Measurements from ENCODE around the gene TMEM164.
A peak's percentile ranks its signal among the peaks of the same experiment; 100 is the strongest.
"Not testable (repeated sequence)": the region's sequence is repeated elsewhere in the genome, so short reads cannot be mapped to it uniquely, and the experiment has no call there.

Gene TMEM164
- 19.8 to 34.9 (median 24.2) reads per million in 9 experiments for total RNA-seq

- peaks cover 14% of the 10 kb centered on the region for H3K36me3 Mint-ChIP-seq (ENCODE audit: insufficient read depth)
- peak within 1 kb of the TSS; percentile 86 to 94 for H3K27ac Mint-ChIP-seq
- ATAC-seq (replicated peaks) (peak; percentile 75), DNase-seq (peak; percentile 69 to 74 (median 72))
- H3K9me3 Mint-ChIP-seq, result no peaks in the 10 kb centered on the region
- H3K4me3 Mint-ChIP-seq, result peak within 1 kb of the TSS; percentile 96
- no peaks in the 10 kb centered on the region for H3K27me3 Mint-ChIP-seq
- peaks cover 29 to 32% of the 10 kb centered on the region in 2 donors for H3K4me1 Mint-ChIP-seq (ENCODE audit: low read depth in 2 of 2)
These were observed at the start of gene TMEM164 for GRCh38 chrX:110002300-110003166. TMEM164 (plus strand) TSS chrX:110003114; CDS start chrX:110003775, 661 bp downstream.

- Mint-ChIP-seq H3K27me3 (no peaks in the 10 kb centered on the region), H3K4me1 (ENCODE audit: low read depth in 2 of 2) (peaks cover 14 to 26% of the 10 kb centered on the region in 2 donors), H3K4me3 (no peak overlapping the region), H3K9me3 (no peaks in the 10 kb centered on the region), H3K27ac (no peak overlapping the region), H3K36me3 (ENCODE audit: insufficient read depth) (no peaks in the 10 kb centered on the region)
- DNase-seq, result no peak
- no peak for ATAC-seq (replicated peaks)
These were observed 48.6 kb upstream of the TMEM164 start for GRCh38 chrX:109954333-109954732.

GRCh38 chrX:109954955-109955354 lies 48.0 kb upstream of the TMEM164 start:
- no peak for DNase-seq
- Mint-ChIP-seq H3K4me3 (no peak overlapping the region), H3K27me3 (no peaks in the 10 kb centered on the region), H3K36me3 (ENCODE audit: insufficient read depth) (no peaks in the 10 kb centered on the region), H3K27ac (no peak overlapping the region), H3K9me3 (no peaks in the 10 kb centered on the region), H3K4me1 (ENCODE audit: low read depth in 2 of 2) (peaks cover 17 to 26% of the 10 kb centered on the region in 2 donors)
- ATAC-seq (replicated peaks), result no peak

DNA sequence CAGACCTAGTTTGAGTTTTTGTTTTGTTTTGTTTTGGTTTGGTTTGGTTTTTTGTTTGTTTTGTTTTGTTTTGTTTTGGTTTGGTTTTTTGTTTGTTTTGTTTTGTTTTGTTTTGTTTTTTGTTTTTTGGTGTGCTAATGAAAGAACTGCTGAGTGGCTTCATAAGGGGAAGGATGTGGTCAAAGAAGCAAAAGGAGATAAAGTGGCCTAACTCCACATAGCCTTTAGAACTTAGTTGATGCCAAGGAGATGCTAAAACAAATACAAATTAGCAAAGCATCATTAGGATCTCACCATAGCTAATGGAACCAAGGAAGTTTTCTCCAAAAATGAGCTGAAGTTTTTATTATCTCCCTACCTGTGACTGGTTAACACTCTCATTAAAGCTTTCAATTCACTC lies 44.6 kb upstream of the TMEM164 start:
- DNase-seq, result no peak

DNA sequence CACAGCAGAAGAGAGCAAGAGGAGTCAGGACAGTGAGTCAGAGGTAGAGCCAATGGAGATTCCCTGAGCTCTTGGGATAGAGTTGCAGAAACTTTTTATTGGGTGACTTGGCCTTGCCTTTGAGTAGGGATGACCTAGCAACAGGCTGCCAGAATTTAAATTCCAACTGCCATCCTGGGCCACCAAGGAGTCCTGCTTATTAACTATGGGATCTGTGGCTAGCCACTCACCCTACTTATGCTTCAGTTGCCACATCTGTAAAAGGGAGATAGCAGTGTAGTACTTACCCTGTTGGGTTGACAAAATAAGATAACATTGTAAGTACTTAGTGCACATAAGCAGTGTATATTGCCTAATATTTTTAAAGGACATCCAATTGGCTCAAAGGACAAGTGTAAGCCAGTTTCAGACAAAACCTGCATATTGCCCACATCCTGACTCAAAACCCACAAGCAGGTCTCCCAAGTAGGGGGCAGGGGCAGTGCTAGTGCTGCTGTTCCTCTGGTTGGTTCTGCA lies 43.5 kb upstream of the TMEM164 start:
- H3K27me3 Mint-ChIP-seq, result no peaks in the 10 kb centered on the region
- H3K4me3 Mint-ChIP-seq, result peak overlapping the region in 1 of 2 donors; percentile 44
- H3K27ac Mint-ChIP-seq, result peak overlapping the region; percentile 47 to 69
- H3K9me3 Mint-ChIP-seq, result no peaks in the 10 kb centered on the region
- peak; percentile 60 for ATAC-seq (replicated peaks)
- peaks cover 11 to 17% of the 10 kb centered on the region in 2 donors for H3K4me1 Mint-ChIP-seq (ENCODE audit: low read depth in 2 of 2)
- H3K36me3 Mint-ChIP-seq (ENCODE audit: insufficient read depth), result no peaks in the 10 kb centered on the region
- no peak for DNase-seq

More for the DNA sequence above, 44.6 kb upstream of the TMEM164 start:
- H3K27ac Mint-ChIP-seq, result peak overlapping the region in 1 of 2 donors; percentile 57
- peak; percentile 41 for ATAC-seq (replicated peaks)
- H3K4me3 Mint-ChIP-seq, result no peak overlapping the region
- H3K9me3 Mint-ChIP-seq, result no peaks in the 10 kb centered on the region
- H3K36me3 Mint-ChIP-seq (ENCODE audit: insufficient read depth), result no peaks in the 10 kb centered on the region
- H3K4me1 Mint-ChIP-seq (ENCODE audit: low read depth in 2 of 2), result peaks cover 17 to 19% of the 10 kb centered on the region in 2 donors
- no peaks in the 10 kb centered on the region for H3K27me3 Mint-ChIP-seq

DNA sequence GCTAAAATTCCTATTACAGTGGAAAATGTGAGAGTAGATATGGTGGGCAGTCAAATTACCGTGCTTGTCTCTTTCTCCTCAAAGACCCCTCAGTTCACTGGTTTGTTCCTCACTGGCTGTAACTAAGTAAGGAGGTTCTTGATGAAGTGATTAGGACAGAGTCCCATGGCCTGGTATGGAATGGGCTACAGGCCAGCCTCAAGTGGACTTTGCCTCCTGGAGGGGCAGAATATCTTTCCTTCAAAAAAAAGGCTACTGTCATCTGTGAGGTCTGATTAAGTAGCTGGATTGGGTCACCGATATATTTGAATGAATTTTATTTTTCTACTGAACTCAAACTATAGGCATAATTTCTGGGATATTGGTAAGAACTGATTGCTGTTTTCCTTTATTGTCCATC lies 38.5 kb upstream of the TMEM164 start:
- Mint-ChIP-seq H3K27me3 (no peaks in the 10 kb centered on the region), H3K4me1 (ENCODE audit: low read depth in 2 of 2) (peaks cover 0 to 2% of the 10 kb centered on the region in 2 donors), H3K4me3 (no peak overlapping the region), H3K27ac (no peak overlapping the region), H3K36me3 (ENCODE audit: insufficient read depth) (no peaks in the 10 kb centered on the region), H3K9me3 (no peaks in the 10 kb centered on the region)
- ATAC-seq (replicated peaks) (no peak), DNase-seq (no peak)

DNA sequence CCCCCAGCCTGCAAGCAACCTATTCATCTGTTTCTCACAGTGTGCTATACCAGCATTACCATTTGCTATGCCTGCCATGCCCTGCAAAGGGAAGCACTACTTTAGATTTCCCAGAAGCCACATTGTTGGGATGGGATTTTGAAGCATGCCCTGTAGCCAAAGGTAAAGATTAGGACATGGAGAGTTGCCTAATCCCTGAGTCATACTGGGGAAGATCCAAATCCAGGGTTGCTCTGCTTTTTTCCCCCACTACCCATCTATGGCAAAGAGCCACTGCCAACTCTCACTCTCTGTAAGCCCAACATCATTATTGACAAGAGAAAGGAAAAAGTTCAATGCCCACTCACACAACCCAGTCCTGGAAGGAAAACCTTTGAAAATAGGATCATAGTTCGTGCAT lies 36.7 kb upstream of the TMEM164 start:
- no peaks in the 10 kb centered on the region for H3K4me1 Mint-ChIP-seq (ENCODE audit: low read depth in 2 of 2)
- H3K9me3 Mint-ChIP-seq, result no peaks in the 10 kb centered on the region
- H3K4me3 Mint-ChIP-seq, result no peak overlapping the region
- no peaks in the 10 kb centered on the region for H3K27me3 Mint-ChIP-seq
- no peak overlapping the region for H3K27ac Mint-ChIP-seq
- ATAC-seq (replicated peaks) (no peak), DNase-seq (no peak)
- no peaks in the 10 kb centered on the region for H3K36me3 Mint-ChIP-seq (ENCODE audit: insufficient read depth)

DNA sequence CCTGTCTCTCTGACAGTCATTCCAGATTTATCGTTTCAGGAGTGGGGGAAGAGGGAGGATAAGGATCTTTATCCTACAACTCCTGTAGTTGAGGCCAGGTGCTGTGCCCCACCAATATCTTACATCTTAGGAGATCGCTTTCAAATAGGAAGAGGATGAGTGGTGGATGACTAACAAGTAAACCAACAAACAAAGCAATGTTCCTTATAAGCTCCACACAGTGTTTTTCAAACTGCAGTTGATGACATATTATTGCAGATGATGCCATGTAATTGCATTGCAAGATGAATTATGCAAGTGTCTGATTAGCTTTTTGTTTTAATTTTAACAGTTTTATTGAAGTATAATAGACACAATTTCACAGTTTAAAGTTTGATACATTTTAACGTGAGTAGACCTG lies 35.8 kb upstream of the TMEM164 start:
- Mint-ChIP-seq H3K36me3 (ENCODE audit: insufficient read depth) (no peaks in the 10 kb centered on the region), H3K4me1 (ENCODE audit: low read depth in 2 of 2) (no peaks in the 10 kb centered on the region), H3K27ac (peak overlapping the region in 1 of 2 donors; percentile 41), H3K27me3 (no peaks in the 10 kb centered on the region), H3K4me3 (no peak overlapping the region), H3K9me3 (no peaks in the 10 kb centered on the region)
- ATAC-seq (replicated peaks) (no peak), DNase-seq (no peak)

DNA sequence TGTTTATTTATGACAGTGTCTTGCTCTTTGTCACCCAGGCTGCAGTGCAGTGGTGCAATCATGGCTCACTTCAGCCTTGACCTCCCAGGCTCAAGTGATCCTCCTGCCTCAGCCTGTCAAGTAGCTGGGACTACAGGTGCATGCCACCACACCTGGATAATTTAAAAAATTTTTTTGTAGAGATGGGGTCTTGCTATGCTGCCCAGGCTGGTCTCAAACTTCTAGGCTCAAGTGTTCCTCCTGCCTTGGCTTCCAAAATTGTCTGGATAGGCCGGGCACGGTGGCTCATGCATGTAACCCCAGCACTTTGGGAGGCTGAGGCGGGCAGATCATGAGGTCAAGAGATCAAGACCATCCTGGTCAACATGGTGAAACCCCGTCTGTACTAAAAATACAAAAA lies 32.1 kb upstream of the TMEM164 start:
- not testable (repeated sequence) for H3K27ac Mint-ChIP-seq; H3K4me1 Mint-ChIP-seq (ENCODE audit: low read depth in 2 of 2); H3K36me3 Mint-ChIP-seq (ENCODE audit: insufficient read depth); H3K27me3 Mint-ChIP-seq; H3K9me3 Mint-ChIP-seq; ATAC-seq (replicated peaks); H3K4me3 Mint-ChIP-seq; DNase-seq

DNA sequence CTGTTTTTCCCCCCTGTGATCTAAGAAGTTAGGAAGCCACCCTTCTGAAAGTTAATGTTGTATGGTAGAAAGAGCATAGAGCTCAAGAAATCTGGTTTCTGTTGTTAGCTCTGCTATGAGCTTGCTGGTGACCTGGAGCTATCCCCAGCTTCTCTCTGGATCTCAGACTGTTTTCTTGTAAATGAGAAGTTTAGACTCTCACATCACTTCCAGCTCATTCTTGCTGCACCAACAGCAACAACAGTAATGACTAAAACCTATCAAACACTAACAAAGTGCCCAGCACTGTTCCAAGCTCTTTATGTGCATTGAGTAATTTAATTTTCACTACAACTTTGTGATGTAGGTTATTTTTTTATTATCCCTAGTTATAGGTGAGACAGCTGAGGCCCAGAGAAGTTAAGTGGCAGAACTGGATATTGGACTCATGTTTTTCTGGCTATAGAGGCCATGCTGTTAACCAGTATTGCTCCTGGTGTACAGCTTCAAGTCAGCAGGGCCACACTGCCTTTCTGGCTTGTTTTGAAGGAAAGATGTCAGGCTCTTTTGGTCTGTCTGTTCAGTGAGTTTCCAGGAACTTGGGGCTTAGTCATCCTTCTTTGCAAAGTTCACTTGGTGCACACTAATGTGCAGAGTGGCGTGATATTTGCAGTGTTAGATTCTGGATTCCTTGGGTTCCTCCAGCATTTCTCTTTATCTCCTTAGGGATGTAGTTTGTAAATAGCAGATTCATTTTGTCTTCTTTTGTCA lies 27.8 kb upstream of the TMEM164 start:
- Mint-ChIP-seq H3K4me1 (ENCODE audit: low read depth in 2 of 2) (peaks cover 0 to 4% of the 10 kb centered on the region in 2 donors), H3K27ac (no peak overlapping the region), H3K4me3 (no peak overlapping the region), H3K27me3 (peaks cover 9 to 11% of the 10 kb centered on the region in 2 donors), H3K36me3 (ENCODE audit: insufficient read depth) (no peaks in the 10 kb centered on the region), H3K9me3 (no peaks in the 10 kb centered on the region)
- ATAC-seq (replicated peaks) (no peak), DNase-seq (no peak)

- H3K27me3 Mint-ChIP-seq; H3K36me3 Mint-ChIP-seq (ENCODE audit: insufficient read depth); DNase-seq; ATAC-seq (replicated peaks); H3K4me3 Mint-ChIP-seq; H3K4me1 Mint-ChIP-seq (ENCODE audit: low read depth in 2 of 2); H3K9me3 Mint-ChIP-seq; H3K27ac Mint-ChIP-seq: not testable (repeated sequence)
These were observed 17.7 kb upstream of the TMEM164 start for GRCh38 chrX:109985210-109985609.

GRCh38 chrX:109987884-109988283 lies 15.0 kb upstream of the TMEM164 start:
- no peak overlapping the region for H3K4me3 Mint-ChIP-seq

GRCh38 chrX:109990582-109991276 lies 12.2 kb upstream of the TMEM164 start:
- no peaks in the 10 kb centered on the region for H3K9me3 Mint-ChIP-seq
- peak; percentile 74 for ATAC-seq (replicated peaks)
- peak in 1 of 3 experiments; percentile 1 for DNase-seq
- peak overlapping the region; percentile 31 to 58 for H3K4me3 Mint-ChIP-seq
- no peaks in the 10 kb centered on the region for H3K36me3 Mint-ChIP-seq (ENCODE audit: insufficient read depth)
- peaks cover 19 to 24% of the 10 kb centered on the region in 2 donors for H3K4me1 Mint-ChIP-seq (ENCODE audit: low read depth in 2 of 2)
- H3K27me3 Mint-ChIP-seq, result no peaks in the 10 kb centered on the region
- peak overlapping the region in 1 of 2 donors; percentile 31 for H3K27ac Mint-ChIP-seq

More at GRCh38 chrX:109987884-109988283, 15.0 kb upstream of the TMEM164 start:
- Mint-ChIP-seq H3K4me1 (ENCODE audit: low read depth in 2 of 2) (peaks cover 16 to 19% of the 10 kb centered on the region in 2 donors), H3K9me3 (no peaks in the 10 kb centered on the region), H3K27ac (no peak overlapping the region), H3K27me3 (no peaks in the 10 kb centered on the region), H3K36me3 (ENCODE audit: insufficient read depth) (no peaks in the 10 kb centered on the region)
- DNase-seq (no peak), ATAC-seq (replicated peaks) (no peak)

All from effector memory CD8-positive, alpha-beta T cell (primary cell).